HG03457 (cell line): Measurements from ENCODE around the gene FYB1.

Experiments used
- ATAC-seq: cut with Tn5 transposase; IDR thresholded peaks from one replicate; pipeline ENCODE4 v1.9.1; 2021; ENCODE audit warnings: moderate number of reproducible peaks; ENCODE audit not compliant: unreplicated experiment

FYB1 gene

DNA sequence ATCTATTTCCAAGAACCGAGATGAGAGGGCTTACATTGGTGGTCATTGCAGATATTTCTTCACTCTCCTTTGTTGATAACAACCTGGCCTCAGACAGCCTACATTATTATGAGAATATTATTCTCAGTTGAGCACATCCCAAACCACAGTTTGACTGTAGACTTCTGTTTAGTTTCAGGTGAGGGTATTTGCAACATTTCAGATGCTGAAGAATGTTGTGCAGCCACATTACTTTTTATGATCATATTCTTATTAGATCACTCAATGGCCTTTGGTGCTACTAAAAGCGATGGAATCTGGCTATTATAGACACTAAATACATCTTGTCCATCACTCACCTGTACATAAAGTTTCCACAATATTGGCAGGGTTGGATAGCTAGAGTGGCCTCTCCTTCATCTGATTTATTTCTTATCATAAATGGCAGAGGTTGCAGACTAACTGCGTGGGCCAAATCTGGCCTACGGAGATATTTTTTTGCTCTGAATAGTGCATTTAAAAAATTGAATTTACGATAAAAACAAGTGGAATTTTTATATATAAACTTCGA, 119.0 kb downstream of the FYB1 start:
- ATAC-seq: no peak

DNA sequence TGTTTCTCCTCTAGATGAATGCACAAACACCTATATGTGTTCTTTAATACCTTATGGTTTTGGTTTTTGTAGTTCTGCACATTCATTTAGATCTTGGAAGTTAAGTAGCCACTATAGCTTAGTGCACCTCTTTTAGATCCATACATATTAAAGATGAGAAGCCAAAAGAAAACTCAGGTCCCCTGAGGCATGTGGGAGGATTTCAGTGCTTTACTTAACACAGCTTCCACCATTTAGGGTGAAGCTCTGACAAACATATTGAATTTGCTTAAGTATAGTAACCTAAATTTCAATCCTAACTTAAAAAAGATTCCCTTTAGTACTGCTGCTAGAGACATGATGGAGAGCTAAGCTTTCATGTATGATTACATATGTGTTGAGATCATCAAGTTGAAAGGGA, 119.5 kb downstream of the FYB1 start:
- no peak for ATAC-seq

DNA sequence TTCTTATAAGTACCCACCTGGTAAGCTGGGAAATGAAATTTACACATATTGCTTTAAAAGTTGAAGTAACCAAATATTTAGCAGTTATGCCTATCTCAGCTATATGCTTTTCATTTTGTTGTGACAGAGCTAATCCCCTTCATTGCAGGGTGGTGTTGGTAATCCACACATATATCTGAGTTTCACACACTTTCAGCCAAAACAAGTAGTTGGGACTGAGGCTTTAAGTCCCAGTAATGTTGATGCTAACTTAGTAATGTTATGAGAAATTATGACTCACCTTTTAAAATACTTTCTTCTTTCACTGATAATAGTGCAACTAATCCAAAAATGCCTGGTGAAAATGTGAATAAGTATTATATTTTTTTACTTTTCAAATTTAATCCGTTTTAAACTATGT, 126.0 kb downstream of the FYB1 start:
- ATAC-seq: no peak

DNA sequence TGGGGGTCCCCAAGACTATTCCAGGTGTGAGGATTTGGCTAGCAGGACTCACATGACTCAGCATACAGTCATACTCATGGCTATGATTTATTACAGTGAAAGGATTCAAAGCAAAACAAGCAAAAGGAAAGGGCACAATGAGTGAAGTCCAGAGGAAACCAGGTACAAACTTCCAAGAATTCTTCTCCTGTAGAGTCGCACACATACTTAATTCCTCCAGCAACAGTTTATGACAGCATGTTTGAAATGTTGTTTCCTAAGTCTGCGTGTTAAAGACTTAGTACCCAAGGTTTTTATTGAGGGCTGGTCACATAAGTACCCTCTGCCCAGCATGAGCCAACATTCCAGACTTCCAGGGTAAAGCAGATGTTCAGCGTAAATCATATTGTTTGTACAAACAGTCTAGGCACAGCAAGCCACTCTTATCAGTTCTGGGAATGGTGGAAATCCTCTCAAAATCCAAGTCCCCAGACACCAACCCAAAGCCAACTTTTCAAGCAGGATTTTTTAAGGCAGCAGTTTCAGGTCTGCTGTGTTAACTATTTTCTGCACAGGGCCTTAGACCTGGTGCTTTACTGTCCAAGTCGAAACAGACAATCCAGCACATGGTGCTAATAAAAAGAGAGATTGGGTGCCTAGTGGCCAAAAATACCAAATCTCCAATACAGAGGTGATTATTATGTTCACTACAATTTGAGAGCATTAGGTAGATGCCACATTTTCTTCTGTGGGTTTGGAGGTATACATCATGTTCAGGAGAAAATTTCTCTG, 126.6 kb downstream of the FYB1 start:
- no peak for ATAC-seq

DNA sequence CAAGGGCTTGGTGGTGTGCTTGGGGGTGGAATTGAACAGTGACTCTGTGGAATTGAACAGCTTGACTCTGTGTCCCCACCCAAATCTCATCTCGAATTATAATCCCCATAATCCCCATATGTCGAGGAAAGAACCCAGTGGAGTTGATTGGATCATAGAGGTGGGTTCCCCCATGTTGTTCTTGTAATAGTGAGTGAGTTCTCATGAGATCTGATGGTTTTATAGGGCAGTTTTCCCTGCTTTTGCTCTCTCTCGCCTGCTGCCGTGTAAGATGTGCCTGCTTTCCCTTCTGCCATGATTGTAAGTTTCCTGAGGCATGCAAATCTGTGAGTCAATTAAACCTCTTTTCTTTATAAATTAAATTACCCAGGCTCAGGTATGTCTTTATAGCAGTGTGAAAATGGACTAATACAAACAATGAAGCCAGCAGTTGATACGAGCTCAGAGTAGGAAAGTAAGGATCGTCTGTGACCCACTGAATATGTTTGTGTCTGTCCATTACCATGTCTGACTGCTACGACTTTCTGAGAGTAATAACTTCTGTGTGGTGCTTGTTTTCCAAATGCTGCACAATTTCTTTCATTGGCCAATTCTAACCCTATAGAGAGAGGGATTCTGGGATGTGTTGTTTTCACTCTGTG, 127.3 kb downstream of the FYB1 start:
- ATAC-seq: no peak

DNA sequence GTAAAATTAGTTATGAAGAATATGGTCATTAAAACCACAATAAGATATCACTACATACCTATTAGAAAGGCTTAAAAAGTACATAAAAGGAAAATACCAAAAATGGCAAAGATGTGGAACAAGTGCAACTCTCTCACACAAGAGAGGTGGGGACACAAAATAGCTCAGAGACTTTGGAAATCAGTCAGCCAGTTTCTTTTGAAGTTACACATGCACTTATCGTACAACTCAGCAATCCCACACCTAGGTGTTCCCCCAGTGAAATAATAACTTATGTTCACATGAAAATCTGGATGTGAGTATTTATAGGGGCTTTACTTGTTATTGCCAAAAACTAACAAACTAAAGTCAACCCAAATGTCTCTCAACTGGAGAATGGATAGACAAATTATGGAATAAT, 135.4 kb downstream of the FYB1 start:
- ATAC-seq: no peak

DNA sequence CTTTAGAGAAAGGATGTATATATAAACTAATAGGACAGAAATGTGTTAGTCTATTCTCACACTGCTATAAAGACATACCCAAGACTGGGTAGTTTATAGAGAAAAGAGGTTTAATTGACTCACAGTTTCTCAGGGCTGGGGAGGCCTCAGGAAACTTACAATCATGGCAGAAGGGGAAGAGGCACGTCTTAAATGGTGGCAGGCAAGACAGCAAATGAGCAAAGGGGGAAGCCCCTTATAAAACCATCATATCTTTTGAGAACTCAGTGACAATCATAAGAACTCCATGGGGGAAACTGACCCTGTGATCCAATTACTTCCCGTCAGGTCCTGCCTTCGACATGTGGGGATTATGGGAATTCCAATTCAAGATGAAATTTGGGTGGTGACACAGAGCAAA, 136.4 kb downstream of the FYB1 start:
- ATAC-seq: no peak

DNA sequence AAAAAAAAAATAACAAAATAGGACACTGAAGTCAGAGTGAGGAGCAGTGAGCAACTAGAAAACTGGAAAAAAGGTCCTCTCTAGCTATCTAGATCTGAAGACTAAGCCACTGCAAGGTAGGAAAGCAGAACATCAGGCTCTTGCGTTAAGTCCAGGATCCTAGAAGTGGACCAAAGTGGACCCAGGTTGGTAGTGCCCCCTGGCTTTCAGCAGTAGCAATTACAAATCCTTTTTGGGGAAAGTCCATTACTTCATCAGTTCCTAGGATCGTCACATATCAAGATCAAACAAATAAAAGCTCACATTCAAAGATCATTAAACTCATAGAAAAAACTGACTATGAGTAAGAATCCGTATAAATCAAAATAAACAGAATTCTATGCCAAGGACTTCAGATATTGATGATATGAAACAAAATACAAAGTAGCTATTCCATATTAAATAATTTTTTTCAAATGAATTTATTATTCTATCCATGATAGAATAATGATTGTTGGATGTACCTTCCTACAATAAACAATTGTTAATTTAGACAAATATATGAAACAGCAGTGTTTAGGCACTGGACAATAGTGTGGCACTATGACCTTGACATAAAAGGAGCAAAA, 138.7 kb downstream of the FYB1 start:
- no peak for ATAC-seq

DNA sequence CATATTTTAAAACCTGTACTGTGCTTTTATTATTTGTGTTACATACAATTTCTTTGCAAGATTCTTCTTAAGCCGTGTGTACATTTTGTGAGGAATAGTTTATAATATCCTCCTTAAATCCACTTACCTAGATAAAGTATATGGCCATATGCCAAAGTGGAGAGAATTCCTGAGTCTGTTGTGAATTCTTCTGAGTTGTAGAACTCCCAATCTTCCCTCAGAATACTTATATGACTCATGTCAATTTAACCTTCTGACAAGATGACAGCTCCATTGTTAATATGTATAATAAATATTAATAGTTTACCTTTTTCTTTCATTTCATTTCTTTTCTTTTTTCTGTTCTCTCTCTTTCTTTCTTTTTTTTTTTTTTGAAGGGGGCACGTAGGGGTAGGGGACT, 139.2 kb downstream of the FYB1 start:
- ATAC-seq: no peak

DNA sequence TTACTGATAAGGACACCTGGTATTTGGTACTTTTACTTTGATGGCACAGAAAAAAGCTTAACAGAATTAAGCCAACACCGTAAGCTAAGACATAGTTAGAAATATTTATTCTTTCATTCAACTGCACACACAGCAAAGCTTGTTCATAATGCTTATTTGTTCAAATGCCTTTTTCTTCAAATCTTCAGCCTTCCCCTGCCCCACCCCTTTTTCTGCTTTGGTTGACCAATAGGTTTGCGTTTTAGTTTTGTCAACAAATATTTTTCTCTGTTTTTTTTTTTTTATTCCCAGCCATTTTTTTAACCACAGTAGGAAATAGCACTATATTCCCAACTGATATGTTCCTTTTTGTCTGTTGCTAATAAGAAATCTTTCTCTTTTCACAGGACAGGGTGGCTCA, 140.2 kb downstream of the FYB1 start:
- ATAC-seq: no peak

DNA sequence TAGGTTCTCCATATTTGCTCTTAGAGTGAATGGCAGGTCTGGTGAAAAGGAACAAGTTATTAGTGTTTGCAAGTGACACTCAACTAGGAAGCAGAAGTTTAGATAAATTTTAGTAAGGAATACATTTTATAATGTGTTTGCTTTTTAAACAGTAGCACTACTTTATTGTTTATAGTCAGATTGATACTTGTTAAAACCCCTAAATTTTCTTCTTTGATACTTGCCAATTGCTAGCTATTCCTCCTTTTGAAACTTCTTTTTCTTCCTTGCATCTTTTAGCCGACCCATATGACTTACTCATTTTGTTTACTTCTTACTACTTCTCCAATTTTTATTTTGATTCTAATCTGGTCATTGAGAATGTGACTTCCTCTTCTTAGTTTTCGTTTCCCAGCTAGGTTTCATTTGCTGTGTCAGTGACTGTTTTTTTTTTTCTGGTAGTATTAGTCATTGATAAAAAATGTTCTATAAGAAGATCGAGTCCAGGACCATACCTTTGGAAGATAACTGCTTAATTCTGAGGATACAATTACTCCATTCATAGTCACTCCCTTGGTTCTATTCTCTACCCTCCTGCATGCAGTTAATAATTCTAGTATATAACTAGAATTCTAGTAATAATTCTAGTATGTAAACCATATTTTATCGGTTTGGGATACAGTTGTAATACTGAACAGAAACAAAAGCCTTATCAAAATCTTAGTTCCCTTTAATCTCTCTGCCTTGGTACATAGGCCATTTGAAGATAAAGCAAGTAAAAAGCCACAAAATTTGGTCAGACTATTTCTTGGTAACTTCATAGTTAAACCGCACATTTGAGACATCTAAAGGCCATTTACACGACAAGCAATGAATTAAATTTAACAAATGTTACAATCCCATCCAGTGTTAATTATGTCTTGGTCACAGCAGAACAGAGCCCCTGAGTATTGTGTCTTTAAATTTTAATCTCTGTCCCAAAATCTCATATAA, 142.3 kb downstream of the FYB1 start:
- ATAC-seq: no peak

DNA sequence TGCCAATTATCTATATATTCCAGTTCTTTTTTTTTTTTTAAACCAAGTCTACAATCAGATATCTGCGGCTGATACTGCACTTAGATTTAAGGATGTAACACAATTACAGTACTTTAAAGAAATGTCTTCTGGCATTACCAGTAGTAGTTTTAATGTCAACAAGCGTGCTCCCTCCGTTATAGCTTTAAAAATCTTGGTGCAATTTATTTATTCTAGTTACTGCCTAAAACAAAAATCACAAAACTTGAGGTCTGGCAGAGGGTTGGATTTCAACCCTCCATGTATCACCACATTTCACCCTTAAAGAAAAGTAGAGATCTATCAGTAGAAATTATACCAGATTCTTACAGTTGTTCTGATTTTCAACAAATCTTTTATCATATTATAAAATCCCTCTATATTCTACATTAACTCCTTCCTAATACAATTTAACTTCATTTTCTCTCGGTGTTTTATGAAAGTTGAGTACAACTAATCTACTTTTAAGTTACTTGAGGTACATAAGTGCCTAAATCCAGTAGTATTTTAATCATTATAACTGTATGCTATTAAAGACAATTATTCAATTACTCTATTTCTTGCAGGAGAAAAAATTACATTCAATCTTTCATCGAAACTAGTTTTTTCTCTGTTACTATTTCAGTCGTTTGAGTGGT, 143.1 kb downstream of the FYB1 start:
- no peak for ATAC-seq

DNA sequence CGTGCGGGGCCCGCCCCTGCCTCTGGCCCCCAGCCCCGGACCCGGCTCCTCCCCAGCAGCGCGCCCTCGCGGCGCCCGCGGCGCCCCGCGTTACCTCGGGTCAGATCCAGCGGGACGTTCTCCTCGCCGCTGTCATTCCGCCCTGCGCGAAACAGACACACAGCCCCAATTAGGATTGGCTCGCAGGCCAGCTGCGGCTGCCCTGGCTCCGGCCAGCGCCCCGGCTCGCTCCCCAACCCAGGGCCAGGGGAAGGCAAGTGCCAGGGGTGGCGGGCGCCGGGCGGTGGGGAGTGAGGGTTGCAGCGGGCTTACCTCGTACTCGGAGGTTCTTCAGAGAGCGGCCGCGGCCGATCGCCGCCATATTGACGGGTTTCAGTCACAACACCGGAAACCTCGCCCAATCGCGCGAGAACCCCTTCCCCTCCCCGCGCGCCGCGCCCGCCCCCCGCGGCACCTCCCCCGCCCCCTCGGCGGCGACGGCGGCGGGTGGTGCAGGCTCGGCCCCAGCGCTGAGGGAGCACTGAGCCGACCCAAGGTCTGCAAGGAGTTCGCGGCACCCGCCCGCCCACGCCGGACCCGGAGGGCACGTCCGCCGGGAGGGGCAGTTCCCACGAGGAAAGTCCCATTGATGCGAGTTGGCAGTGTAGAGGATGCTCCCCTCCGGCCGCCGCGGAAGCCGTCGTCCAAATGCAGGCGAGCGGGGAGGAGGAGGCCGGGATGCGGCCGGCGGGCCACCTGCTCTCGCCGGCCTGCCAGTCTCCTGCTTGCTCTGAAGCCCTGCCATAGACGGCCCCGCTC, 145.1 kb downstream of the FYB1 start, which contains the start of gene RICTOR:
RICTOR (minus strand) TSS at position 383 of the 798 bp plus-strand sequence; CDS start at position 361, 22 bp downstream.
- ATAC-seq: peak; percentile 54

DNA sequence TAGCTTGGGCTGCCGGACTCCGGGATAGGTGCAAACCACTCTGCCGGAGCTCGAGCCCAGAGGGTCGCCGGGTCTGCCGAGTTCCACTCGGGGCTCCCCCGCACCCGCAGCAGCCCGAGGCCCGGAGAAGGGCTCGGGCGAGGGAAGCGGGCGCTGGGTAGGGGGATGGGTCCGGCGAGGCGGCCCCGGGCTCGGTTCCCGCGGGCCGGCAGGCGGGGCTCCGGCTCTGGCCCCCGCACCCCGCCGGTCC, 145.7 kb downstream of the FYB1 start:
- ATAC-seq: peak; percentile 29

DNA sequence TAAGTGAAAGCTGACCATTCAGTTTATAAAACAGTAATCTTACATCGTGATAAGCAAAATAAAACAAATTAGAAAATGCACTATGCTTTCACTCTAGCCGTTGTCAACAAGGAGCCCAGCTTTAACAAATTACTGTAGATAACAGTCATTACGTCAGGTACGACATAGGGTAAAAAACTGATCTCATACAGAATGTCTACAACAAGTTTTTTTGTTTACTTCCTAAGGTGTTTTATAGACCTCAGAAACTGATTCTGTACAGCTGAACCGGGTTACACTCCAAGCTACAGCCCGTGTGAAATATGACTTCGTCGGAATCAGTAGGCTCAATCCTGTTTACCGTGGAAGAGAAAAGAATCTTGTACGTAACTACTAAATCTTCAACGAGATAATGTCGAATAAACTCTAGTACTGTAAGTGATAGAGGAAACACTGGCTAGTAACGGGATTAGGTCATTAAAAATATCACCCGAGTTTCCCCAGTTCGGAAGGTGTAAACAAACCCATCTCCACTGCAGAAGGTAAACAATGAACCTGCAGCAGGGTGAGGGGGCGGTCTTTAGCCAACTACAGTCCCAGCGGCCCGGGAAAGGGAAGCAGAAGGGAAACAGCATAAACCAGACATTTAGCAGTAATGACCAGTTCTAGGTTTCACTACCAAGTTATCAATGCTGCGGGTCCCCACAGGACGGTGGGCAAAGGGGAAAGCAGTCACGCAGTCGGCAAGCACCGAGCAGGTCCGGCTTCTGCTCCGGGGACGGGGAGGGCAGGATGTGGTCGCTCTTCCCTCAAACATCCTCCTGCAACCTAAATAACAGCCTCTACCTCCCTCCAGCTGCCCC, 146.2 kb downstream of the FYB1 start:
- peak; percentile 39 for ATAC-seq

DNA sequence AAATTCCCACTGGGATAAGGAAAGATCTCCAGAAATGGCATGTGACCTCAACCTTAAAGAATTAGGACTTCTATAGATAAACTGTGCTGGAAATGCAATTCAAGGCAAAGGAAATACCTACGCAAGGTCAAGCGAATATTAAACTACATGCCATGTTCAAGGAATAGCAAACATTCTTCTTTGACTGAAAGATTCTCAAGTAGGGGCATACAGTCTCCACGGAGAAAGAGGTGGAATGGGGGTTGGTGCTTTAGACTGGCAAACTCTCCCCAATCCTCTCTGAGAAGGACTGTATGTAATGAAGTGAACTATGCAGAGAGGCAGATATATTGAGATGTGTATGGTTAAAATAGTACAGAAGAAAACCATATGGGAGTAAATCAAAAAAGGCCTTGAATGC, 151.3 kb downstream of the FYB1 start:
- ATAC-seq: no peak

DNA sequence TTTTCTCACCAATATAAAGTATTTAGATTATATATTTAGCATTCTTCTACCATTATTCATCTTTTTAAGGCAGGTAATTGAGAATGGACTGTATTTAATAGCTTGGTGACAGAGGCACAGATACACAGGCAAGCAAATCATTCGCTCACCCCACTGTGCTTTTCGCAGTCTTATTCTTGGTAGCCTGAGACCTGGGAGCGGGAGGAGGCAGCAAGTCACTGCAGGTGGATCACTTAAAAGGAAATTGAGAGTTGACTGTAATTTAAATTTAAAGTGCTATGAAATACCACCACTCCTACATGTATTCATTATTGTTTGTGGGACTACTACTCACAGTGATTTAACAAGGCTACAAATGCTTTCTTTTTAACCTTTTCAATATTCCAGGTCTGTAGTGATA, 154.9 kb downstream of the FYB1 start:
- no peak for ATAC-seq

DNA sequence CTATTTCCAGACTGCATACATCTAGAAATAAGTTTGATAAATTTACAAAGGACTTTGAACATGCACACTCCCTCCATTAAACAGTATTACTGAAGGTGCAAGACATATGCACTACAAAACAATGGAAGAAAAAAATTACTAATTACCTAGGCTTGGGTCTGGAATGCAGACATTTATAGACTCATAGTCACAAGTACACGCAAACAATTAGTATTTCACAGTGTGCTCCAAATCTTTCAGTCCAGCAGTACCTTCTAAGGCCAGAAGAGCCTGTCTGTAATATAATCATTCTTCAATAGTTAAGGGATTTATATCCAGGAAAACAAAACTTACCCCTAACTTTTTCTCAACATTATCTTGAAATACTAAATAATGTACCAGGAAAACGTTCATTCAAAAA, 156.3 kb downstream of the FYB1 start:
- no peak for ATAC-seq

DNA sequence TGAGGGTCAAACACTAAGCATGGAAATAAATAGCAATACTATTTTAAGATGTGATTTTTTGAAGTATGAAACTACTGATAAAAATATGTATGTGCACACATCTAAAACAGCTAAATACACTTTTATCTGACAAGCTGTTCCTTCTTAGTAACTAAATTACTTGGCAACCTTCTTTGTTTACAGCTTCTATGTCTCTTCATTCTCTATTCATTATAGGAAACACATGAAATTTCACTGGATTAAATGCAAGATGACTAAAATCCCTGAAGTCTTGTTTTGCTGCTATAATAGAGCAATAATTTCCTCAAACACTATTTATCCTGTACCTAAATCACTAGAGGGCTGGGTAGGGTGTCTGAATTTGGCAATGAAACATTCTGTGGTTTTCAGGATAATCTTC, 156.8 kb downstream of the FYB1 start:
- ATAC-seq: no peak
